Keratinocyte (primary cell): Measurements from ENCODE around the gene ADAMTS2.
"Not testable (repeated sequence)": the region's sequence is repeated elsewhere in the genome, so short reads cannot be mapped to it uniquely, and the experiment has no call there.

Experiments used
- EZH2 ChIP-seq: IDR thresholded peaks from one replicate; pipeline ENCODE4 v1.6.1; 2012; ENCODE audit warnings: inconsistent platforms, mild to moderate bottlenecking, low read length, moderate library complexity
- TF ChIP-seq, protein P1 (sequence below), 3 experiments: IDR thresholded peaks in 1 of 3; conservative IDR thresholded peaks in 1 of 3; optimal IDR thresholded peaks in 1 of 3; 2 replicates in 2 of 3; 3 replicates in 1 of 3; pipeline versions ENCODE3 to v1.5.1; 2011; ENCODE audit warnings: low read length in 3 of 3, mild to moderate bottlenecking in 3 of 3, moderate library complexity in 2 of 3, control low read depth in 1 of 3, inconsistent platforms in 1 of 3; ENCODE audit not compliant: insufficient read depth in 2 of 3; ENCODE audit errors: extremely low read depth in 1 of 3

DNA sequence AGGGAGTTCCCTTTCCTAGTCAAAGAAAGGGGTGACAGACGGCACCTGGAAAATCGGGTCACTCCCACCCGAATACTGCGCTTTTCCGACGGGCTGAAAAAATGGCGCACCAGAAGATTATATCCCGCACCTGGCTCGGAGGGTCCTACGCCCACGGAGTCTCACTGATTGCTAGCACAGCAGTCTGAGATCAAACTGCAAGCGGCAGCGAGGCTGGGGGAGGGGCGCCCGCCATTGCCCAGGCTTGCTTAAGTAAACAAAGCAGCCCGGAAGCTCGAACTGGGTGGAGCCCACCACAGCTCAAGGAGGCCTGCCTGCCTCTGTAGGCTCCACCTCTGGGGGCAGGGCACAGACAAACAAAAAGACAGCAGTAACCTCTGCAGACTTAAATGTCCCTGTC, 244.0 kb downstream of the ADAMTS2 start:
- TF ChIP-seq, protein P1, sequence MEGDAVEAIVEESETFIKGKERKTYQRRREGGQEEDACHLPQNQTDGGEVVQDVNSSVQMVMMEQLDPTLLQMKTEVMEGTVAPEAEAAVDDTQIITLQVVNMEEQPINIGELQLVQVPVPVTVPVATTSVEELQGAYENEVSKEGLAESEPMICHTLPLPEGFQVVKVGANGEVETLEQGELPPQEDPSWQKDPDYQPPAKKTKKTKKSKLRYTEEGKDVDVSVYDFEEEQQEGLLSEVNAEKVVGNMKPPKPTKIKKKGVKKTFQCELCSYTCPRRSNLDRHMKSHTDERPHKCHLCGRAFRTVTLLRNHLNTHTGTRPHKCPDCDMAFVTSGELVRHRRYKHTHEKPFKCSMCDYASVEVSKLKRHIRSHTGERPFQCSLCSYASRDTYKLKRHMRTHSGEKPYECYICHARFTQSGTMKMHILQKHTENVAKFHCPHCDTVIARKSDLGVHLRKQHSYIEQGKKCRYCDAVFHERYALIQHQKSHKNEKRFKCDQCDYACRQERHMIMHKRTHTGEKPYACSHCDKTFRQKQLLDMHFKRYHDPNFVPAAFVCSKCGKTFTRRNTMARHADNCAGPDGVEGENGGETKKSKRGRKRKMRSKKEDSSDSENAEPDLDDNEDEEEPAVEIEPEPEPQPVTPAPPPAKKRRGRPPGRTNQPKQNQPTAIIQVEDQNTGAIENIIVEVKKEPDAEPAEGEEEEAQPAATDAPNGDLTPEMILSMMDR (optimal IDR thresholded peaks at IDR 0.05 in 1 of 3, IDR thresholded peaks at IDR 0.05 in 1 of 3, conservative IDR thresholded peaks at IDR 0.05 in 1 of 3; ENCODE audit: extremely low read depth in 1 of 3, insufficient read depth in 2 of 3, low read length in 3 of 3) = not testable (repeated sequence)
- TF ChIP-seq EZH2 = not testable (repeated sequence)
